ENCODE data around the gene INPP5A. TPM values are rescaled to one million over a fixed set of nuclear protein-coding genes. Genes with fewer than 3 reads are reported as not detected.
"Not testable (repeated sequence)": the region's sequence is repeated elsewhere in the genome, so short reads cannot be mapped to it uniquely, and the experiment has no call there.

Gene INPP5A
- total RNA-seq, 1 donor from 2014 or later: 36.4 TPM

GRCh38 chr10:132766291-132766690 is 228.7 kb downstream of the INPP5A start:
- H3K4me1 Mint-ChIP-seq (ENCODE audit: unreplicated experiment): no peaks in the 10 kb centered on the region
- peaks cover 20% of the 10 kb centered on the region for H3K36me3 Mint-ChIP-seq (ENCODE audit: unreplicated experiment)
- TF ChIP-seq CTCF (IDR thresholded peaks at IDR 0.05): no peak
- H3K27ac Mint-ChIP-seq (ENCODE audit: unreplicated experiment): no peak overlapping the region
- no peak overlapping the region for H3K4me3 Mint-ChIP-seq (ENCODE audit: unreplicated experiment)
- no peaks in the 10 kb centered on the region for H3K9me3 Mint-ChIP-seq (ENCODE audit: unreplicated experiment)
- DNase-seq (ENCODE audit: extremely low spot score, unreplicated experiment): no peak
- H3K27me3 Mint-ChIP-seq (ENCODE audit: unreplicated experiment): no peaks in the 10 kb centered on the region

GRCh38 chr10:132768346-132769248 is 231.0 kb downstream of the INPP5A start:
- Mint-ChIP-seq H3K4me1 (ENCODE audit: unreplicated experiment) (no peaks in the 10 kb centered on the region), H3K9me3 (ENCODE audit: unreplicated experiment) (no peaks in the 10 kb centered on the region), H3K36me3 (ENCODE audit: unreplicated experiment) (peaks cover 19% of the 10 kb centered on the region), H3K27me3 (ENCODE audit: unreplicated experiment) (no peaks in the 10 kb centered on the region), H3K27ac (ENCODE audit: unreplicated experiment) (no peak overlapping the region), H3K4me3 (ENCODE audit: unreplicated experiment) (no peak overlapping the region)
- no peak for DNase-seq (ENCODE audit: extremely low spot score, unreplicated experiment)
- no peak for TF ChIP-seq CTCF (IDR thresholded peaks at IDR 0.05)

- peaks cover 19% of the 10 kb centered on the region for H3K36me3 Mint-ChIP-seq (ENCODE audit: unreplicated experiment)
- TF ChIP-seq CTCF (IDR thresholded peaks at IDR 0.05): no peak
- no peak overlapping the region for H3K4me3 Mint-ChIP-seq (ENCODE audit: unreplicated experiment)
- H3K27me3 Mint-ChIP-seq (ENCODE audit: unreplicated experiment): no peaks in the 10 kb centered on the region
- H3K4me1 Mint-ChIP-seq (ENCODE audit: unreplicated experiment): no peaks in the 10 kb centered on the region
- H3K27ac Mint-ChIP-seq (ENCODE audit: unreplicated experiment): no peak overlapping the region
- no peaks in the 10 kb centered on the region for H3K9me3 Mint-ChIP-seq (ENCODE audit: unreplicated experiment)
- no peak for DNase-seq (ENCODE audit: extremely low spot score, unreplicated experiment)
Measured at GRCh38 chr10:132770061-132771021, 232.8 kb downstream of the INPP5A start.

GRCh38 chr10:132772816-132773215 is 235.2 kb downstream of the INPP5A start:
- H3K9me3 Mint-ChIP-seq (ENCODE audit: unreplicated experiment); DNase-seq (ENCODE audit: extremely low spot score, unreplicated experiment); H3K27ac Mint-ChIP-seq (ENCODE audit: unreplicated experiment); H3K4me3 Mint-ChIP-seq (ENCODE audit: unreplicated experiment); H3K27me3 Mint-ChIP-seq (ENCODE audit: unreplicated experiment); H3K4me1 Mint-ChIP-seq (ENCODE audit: unreplicated experiment): not testable (repeated sequence)
- peaks cover 19% of the 10 kb centered on the region for H3K36me3 Mint-ChIP-seq (ENCODE audit: unreplicated experiment)

- TF ChIP-seq CTCF (IDR thresholded peaks at IDR 0.05): no peak
- Mint-ChIP-seq H3K36me3 (ENCODE audit: unreplicated experiment) (peaks cover 9% of the 10 kb centered on the region), H3K4me1 (ENCODE audit: unreplicated experiment) (no peaks in the 10 kb centered on the region), H3K27me3 (ENCODE audit: unreplicated experiment) (no peaks in the 10 kb centered on the region), H3K9me3 (ENCODE audit: unreplicated experiment) (no peaks in the 10 kb centered on the region), H3K27ac (ENCODE audit: unreplicated experiment) (peak overlapping the region; percentile 23), H3K4me3 (ENCODE audit: unreplicated experiment) (no peak overlapping the region)
- DNase-seq (ENCODE audit: extremely low spot score, unreplicated experiment): no peak
Measured at GRCh38 chr10:132774181-132774901, 236.8 kb downstream of the INPP5A start.

Data from osteocyte (in vitro differentiated cells).